Prostate gland (tissue), 2 donors: Measurements from ENCODE around the gene PID1.

ENCODE experiments used
- POLR2A ChIP-seq: fragments of 450-650 bp; IDR thresholded peaks from one replicate; pipeline ENCODE4 v1.6.1; 2016; ENCODE audit warnings: antibody characterized with exemption, mild to moderate bottlenecking
- POLR2AphosphoS5 ChIP-seq: sonication (generic); formaldehyde crosslinking; IDR thresholded peaks from one replicate; pipeline ENCODE4 v1.6.1; 2017; ENCODE audit warnings: antibody characterized with exemption
- TF ChIP-seq, protein P1 (sequence below), 4 experiments: fragments of 200-600 bp in 2 of 4; fragments of 450-650 bp in 2 of 4; sonication (generic) in 2 of 4; IDR thresholded peaks; 1 replicate in 3 of 4; 2 replicates in 1 of 4; pipeline ENCODE4 v1.5.1; 2016 to 2019; ENCODE audit warnings: antibody characterized with exemption in 4 of 4, mild to moderate bottlenecking in 2 of 4, moderate library complexity in 2 of 4

DNA sequence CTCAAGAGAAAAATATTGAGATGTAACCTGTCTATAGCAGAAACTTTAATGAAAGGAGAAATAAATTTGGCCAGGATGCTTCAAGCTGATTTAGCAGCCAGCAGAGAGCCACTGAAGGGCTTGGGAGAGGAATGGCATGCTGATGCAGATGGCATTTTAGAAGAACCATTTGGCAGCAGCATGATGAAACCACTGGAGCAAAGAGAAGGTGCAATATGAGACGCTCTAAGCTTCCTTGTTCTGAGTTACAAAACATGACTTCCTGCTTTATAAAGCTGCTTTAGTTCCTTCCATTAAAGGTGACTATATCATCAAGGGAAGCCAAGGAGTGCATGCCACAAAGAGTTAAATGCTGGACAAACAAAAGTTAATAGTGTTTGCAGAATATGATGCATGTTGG is 189.7 kb downstream of the PID1 start:
- TF ChIP-seq POLR2A (no peak), POLR2AphosphoS5 (no peak)
- TF ChIP-seq, protein P1, sequence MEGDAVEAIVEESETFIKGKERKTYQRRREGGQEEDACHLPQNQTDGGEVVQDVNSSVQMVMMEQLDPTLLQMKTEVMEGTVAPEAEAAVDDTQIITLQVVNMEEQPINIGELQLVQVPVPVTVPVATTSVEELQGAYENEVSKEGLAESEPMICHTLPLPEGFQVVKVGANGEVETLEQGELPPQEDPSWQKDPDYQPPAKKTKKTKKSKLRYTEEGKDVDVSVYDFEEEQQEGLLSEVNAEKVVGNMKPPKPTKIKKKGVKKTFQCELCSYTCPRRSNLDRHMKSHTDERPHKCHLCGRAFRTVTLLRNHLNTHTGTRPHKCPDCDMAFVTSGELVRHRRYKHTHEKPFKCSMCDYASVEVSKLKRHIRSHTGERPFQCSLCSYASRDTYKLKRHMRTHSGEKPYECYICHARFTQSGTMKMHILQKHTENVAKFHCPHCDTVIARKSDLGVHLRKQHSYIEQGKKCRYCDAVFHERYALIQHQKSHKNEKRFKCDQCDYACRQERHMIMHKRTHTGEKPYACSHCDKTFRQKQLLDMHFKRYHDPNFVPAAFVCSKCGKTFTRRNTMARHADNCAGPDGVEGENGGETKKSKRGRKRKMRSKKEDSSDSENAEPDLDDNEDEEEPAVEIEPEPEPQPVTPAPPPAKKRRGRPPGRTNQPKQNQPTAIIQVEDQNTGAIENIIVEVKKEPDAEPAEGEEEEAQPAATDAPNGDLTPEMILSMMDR (IDR thresholded peaks at IDR 0.05) = no peak
